ENCODE results near the gene CTIF. TPM values are rescaled to one million over a fixed set of nuclear protein-coding genes. Genes with fewer than 3 reads are reported as not detected.

Gene CTIF
- polyA plus RNA-seq, 1 donor from 2014 or later, result 50.2 TPM

DNA sequence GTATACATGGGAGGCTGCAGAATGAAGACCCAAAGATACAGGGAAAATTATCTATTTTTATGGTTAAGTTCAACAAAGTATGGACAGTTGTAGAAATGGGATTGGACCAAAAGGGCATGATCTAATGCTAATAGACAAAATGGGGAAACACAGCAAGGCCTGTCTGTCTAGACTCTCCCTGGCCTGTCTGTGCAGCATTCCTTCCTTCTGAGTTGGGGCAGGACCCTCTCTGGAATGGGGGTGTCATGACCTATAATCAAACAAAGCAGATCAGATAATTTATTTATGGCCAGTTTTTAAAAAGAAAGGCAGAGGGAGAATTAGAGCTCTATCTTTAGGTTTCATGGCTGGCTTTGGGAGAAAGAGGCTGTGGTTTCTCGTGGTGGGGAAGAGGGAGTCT, 104.4 kb downstream of the CTIF start:
- H3K4me2 ChIP-seq (ENCODE audit: low read length), result no peak overlapping the region
- no peaks in the 10 kb centered on the region for H3K79me2 ChIP-seq (replicated peaks; ENCODE audit: insufficient read depth, low read length)
- H3F3A ChIP-seq (ENCODE audit: insufficient read depth, low read length, poor library complexity, severe bottlenecking), result no peaks in the 10 kb centered on the region
- H3K9ac ChIP-seq (ENCODE audit: low read length), result no peak overlapping the region
- H3K27me3 ChIP-seq (ENCODE audit: insufficient read depth, low read depth, low read length), result no peaks in the 10 kb centered on the region
- H2AFZ ChIP-seq (ENCODE audit: low read depth, low read length), result no peak overlapping the region
- H3K4me3 ChIP-seq (ENCODE audit: low read length), result no peak overlapping the region
- TF ChIP-seq TAF1 (IDR thresholded peaks at IDR 0.05; ENCODE audit: low read depth) (no peak), EP300 (conservative IDR thresholded peaks at IDR 0.05; ENCODE audit: poor library complexity, severe bottlenecking) (no peak), RAD21 (conservative IDR thresholded peaks at IDR 0.05) (no peak), SMC3 (conservative IDR thresholded peaks at IDR 0.05; ENCODE audit: poor library complexity) (no peak), POLR2AphosphoS5 (IDR thresholded peaks at IDR 0.05) (no peak), MXI1 (conservative IDR thresholded peaks at IDR 0.05; ENCODE audit: poor library complexity, severe bottlenecking) (no peak)
- TF ChIP-seq, protein P1, sequence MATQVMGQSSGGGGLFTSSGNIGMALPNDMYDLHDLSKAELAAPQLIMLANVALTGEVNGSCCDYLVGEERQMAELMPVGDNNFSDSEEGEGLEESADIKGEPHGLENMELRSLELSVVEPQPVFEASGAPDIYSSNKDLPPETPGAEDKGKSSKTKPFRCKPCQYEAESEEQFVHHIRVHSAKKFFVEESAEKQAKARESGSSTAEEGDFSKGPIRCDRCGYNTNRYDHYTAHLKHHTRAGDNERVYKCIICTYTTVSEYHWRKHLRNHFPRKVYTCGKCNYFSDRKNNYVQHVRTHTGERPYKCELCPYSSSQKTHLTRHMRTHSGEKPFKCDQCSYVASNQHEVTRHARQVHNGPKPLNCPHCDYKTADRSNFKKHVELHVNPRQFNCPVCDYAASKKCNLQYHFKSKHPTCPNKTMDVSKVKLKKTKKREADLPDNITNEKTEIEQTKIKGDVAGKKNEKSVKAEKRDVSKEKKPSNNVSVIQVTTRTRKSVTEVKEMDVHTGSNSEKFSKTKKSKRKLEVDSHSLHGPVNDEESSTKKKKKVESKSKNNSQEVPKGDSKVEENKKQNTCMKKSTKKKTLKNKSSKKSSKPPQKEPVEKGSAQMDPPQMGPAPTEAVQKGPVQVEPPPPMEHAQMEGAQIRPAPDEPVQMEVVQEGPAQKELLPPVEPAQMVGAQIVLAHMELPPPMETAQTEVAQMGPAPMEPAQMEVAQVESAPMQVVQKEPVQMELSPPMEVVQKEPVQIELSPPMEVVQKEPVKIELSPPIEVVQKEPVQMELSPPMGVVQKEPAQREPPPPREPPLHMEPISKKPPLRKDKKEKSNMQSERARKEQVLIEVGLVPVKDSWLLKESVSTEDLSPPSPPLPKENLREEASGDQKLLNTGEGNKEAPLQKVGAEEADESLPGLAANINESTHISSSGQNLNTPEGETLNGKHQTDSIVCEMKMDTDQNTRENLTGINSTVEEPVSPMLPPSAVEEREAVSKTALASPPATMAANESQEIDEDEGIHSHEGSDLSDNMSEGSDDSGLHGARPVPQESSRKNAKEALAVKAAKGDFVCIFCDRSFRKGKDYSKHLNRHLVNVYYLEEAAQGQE (IDR thresholded peaks at IDR 0.05; ENCODE audit: borderline replicate concordance), result no peak
- TF ChIP-seq, protein P2, sequence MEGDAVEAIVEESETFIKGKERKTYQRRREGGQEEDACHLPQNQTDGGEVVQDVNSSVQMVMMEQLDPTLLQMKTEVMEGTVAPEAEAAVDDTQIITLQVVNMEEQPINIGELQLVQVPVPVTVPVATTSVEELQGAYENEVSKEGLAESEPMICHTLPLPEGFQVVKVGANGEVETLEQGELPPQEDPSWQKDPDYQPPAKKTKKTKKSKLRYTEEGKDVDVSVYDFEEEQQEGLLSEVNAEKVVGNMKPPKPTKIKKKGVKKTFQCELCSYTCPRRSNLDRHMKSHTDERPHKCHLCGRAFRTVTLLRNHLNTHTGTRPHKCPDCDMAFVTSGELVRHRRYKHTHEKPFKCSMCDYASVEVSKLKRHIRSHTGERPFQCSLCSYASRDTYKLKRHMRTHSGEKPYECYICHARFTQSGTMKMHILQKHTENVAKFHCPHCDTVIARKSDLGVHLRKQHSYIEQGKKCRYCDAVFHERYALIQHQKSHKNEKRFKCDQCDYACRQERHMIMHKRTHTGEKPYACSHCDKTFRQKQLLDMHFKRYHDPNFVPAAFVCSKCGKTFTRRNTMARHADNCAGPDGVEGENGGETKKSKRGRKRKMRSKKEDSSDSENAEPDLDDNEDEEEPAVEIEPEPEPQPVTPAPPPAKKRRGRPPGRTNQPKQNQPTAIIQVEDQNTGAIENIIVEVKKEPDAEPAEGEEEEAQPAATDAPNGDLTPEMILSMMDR (IDR thresholded peaks at IDR 0.05; ENCODE audit: poor library complexity, severe bottlenecking), result no peak
- no peaks in the 10 kb centered on the region for H4K20me1 ChIP-seq (ENCODE audit: insufficient read depth)
- no peaks in the 10 kb centered on the region for H3K9me3 ChIP-seq (ENCODE audit: low read length)
- no peak overlapping the region for H3K27ac ChIP-seq (ENCODE audit: low read length)
- no peaks in the 10 kb centered on the region for H3K9me2 ChIP-seq (ENCODE audit: insufficient read depth, low read length)
- no peaks in the 10 kb centered on the region for H3K36me3 ChIP-seq (ENCODE audit: insufficient read depth, low read length)

GRCh38 chr18:48644029-48644428, 105.2 kb downstream of the CTIF start:
- Histone ChIP-seq H3K9ac (ENCODE audit: low read length) (no peak overlapping the region), H4K20me1 (ENCODE audit: insufficient read depth) (no peaks in the 10 kb centered on the region), H3K27ac (ENCODE audit: low read length) (no peak overlapping the region), H3K4me2 (ENCODE audit: low read length) (no peak overlapping the region), H3K9me3 (ENCODE audit: low read length) (no peaks in the 10 kb centered on the region), H3K79me2 (replicated peaks; ENCODE audit: insufficient read depth, low read length) (no peaks in the 10 kb centered on the region), H3K9me2 (ENCODE audit: insufficient read depth, low read length) (no peaks in the 10 kb centered on the region), H3K36me3 (ENCODE audit: insufficient read depth, low read length) (no peaks in the 10 kb centered on the region), H3K27me3 (ENCODE audit: insufficient read depth, low read depth, low read length) (no peaks in the 10 kb centered on the region), H3K4me3 (ENCODE audit: low read length) (no peak overlapping the region), H3F3A (ENCODE audit: insufficient read depth, low read length, poor library complexity, severe bottlenecking) (no peaks in the 10 kb centered on the region), H2AFZ (ENCODE audit: low read depth, low read length) (no peak overlapping the region)
- TF ChIP-seq, protein P1 (IDR thresholded peaks at IDR 0.05; ENCODE audit: borderline replicate concordance), result no peak
- no peak for TF ChIP-seq MXI1 (conservative IDR thresholded peaks at IDR 0.05; ENCODE audit: poor library complexity, severe bottlenecking)
- TF ChIP-seq TAF1 (IDR thresholded peaks at IDR 0.05; ENCODE audit: low read depth), result no peak
- no peak for TF ChIP-seq RAD21 (conservative IDR thresholded peaks at IDR 0.05)
- TF ChIP-seq EP300 (conservative IDR thresholded peaks at IDR 0.05; ENCODE audit: poor library complexity, severe bottlenecking), result no peak
- no peak for TF ChIP-seq POLR2AphosphoS5 (IDR thresholded peaks at IDR 0.05)
- TF ChIP-seq, protein P2 (IDR thresholded peaks at IDR 0.05; ENCODE audit: poor library complexity, severe bottlenecking), result no peak
- TF ChIP-seq EZH2 (IDR thresholded peaks at IDR 0.05; ENCODE audit: borderline replicate concordance, insufficient read depth, low read length, poor library complexity, severe bottlenecking), result no peak
- no peak for TF ChIP-seq SMC3 (conservative IDR thresholded peaks at IDR 0.05; ENCODE audit: poor library complexity)

All from neural cell (in vitro differentiated cells).